Psoas muscle (tissue), 8 donors: Measurements from ENCODE around the gene MROH2A. TPM values are rescaled to one million over a fixed set of nuclear protein-coding genes. Genes with fewer than 3 reads are reported as not detected.

Source experiments
- ATAC-seq, 4 donors: fragments of 200-7000 bp; cut with Tn5 transposase; one replicate each; pipeline ENCODE4 v1.9.1; 2020; ENCODE audit warnings: moderate library complexity in 3 of 4, mild to moderate bottlenecking in 2 of 4
- DNase-seq, 2 donors: peaks; one replicate each; pipeline ENCODE4 v3.0.0-alpha.2; 2020
- H3K27ac ChIP-seq: fragments of 200-600 bp; one replicate; pipeline ENCODE4 v1.8.0; 2022
- H3K27me3 ChIP-seq, 3 donors: fragments of 200-600 bp in 1 of 3; one replicate each; pipeline versions ENCODE4 v1.6.1 to v1.8.0; 2013 to 2022; ENCODE audit warnings: low read length in 2 of 3, mild to moderate bottlenecking in 2 of 3, moderate library complexity in 1 of 3; ENCODE audit not compliant: insufficient read depth in 3 of 3
- H3K36me3 ChIP-seq, 2 donors: fragments of 200-600 bp in 1 of 2; one replicate each; pipeline versions ENCODE4 v1.6.1 to v1.8.0; 2013 to 2022; ENCODE audit warnings: low read depth in 1 of 2, mild to moderate bottlenecking in 1 of 2, moderate library complexity in 1 of 2; ENCODE audit not compliant: insufficient read depth in 1 of 2
- H3K4me1 ChIP-seq: fragments of 200-600 bp; one replicate; pipeline ENCODE4 v1.8.0; 2022
- H3K4me3 ChIP-seq: fragments of 200-600 bp; one replicate; pipeline ENCODE4 v1.8.0; 2022; ENCODE audit warnings: mild to moderate bottlenecking
- H3K9me3 ChIP-seq: fragments of 200-600 bp; one replicate; pipeline ENCODE4 v1.8.0; 2022
- CTCF ChIP-seq: fragments of 200-600 bp; IDR thresholded peaks from one replicate; pipeline ENCODE4 v1.8.0; 2022; ENCODE audit warnings: antibody characterized with exemption
- WGBS, 3 donors: extraction: QIAGEN DNeasy Blood & Tissue Kit; methylation state at CpG; one replicate each; pipeline versions ENCODE4 v1.1.6 to v1.1.7; 2013; 5-methylcytosine and 5-hydroxymethylcytosine counted together
- intact Hi-C, 2 donors: fragments of 100-400 bp; cut with DNase I; formaldehyde crosslinking; loops; one replicate each; pipeline versions ENCODE4 v1.11.0 to v1.14.2; 2022
- polyA plus RNA-seq, 3 donors: library from polyadenylated mRNA; stranded (reverse); fragments of 200-250 nt; gene quantifications; one replicate each; pipeline ENCODE4 v1.2.3, GENCODE V29; 2013
- total RNA-seq, 4 donors: library from RNA; stranded (reverse); fragmentation: NEBNext Ultra II Directional in 2 of 4; extraction: Animal tissue kit (Norgen Biotek cat#: 25700) in 2 of 4; gene quantifications; one replicate each; pipeline versions ENCODE4 v1.2.1 to v1.2.4, GENCODE V29; 2021 to 2023
- donor health status: healthy with polysubstance abuse.
- donor health status: DM: no; HTN: no; CAD: no; lungs with moderate emphysema.
- donor health status: Bipolar disorder and iron deficiency.
- donor health status: healthy.
- donor health status: DM: yes; HTN: yes; CAD: no.
- donor health status: DM: no; HTN: no; CAD: no.
- donor health status: DM: no; HTN: no; CAD: no.
- donor health status: DM: yes; HTN: yes; CAD: no.

Gene MROH2A
- total and polyA plus RNA-seq, 7 donors: not detected

- Histone ChIP-seq H3K27ac (no peak overlapping the region), H3K4me1 (no peaks in the 10 kb centered on the region), H3K4me3 (no peak overlapping the region), H3K27me3 (peaks cover 0 to 4% (median 0%) of the 10 kb centered on the region in 3 donors), H3K36me3 (no peaks in the 10 kb centered on the region), H3K9me3 (no peaks in the 10 kb centered on the region)
- no peak for TF ChIP-seq CTCF
- DNase-seq: no peak
- intact Hi-C loops: no loop called here
- WGBS, 3 donors: 64 to 75% (median 73%) methylated on average over 16 to 18 of the region's 18 CpGs
- ATAC-seq: no peak
Measured at GRCh38 chr2:233819884-233820773, 42.0 kb downstream of the MROH2A start.

- intact Hi-C loops: no loop called here
- WGBS, 3 donors: 64 to 76% (median 69%) methylated on average over 6 of the region's 6 CpGs
- no peak overlapping the region for H3K4me3 ChIP-seq
- peaks cover 0 to 4% (median 0%) of the 10 kb centered on the region in 3 donors for H3K27me3 ChIP-seq
- H3K27ac ChIP-seq: no peak overlapping the region
- ATAC-seq: no peak
- DNase-seq: no peak
- no peaks in the 10 kb centered on the region for H3K36me3 ChIP-seq
- H3K9me3 ChIP-seq: no peaks in the 10 kb centered on the region
- no peaks in the 10 kb centered on the region for H3K4me1 ChIP-seq
- TF ChIP-seq CTCF: no peak
Measured at GRCh38 chr2:233820774-233821105, 42.6 kb downstream of the MROH2A start.

- Histone ChIP-seq H3K27me3 (peaks cover 0 to 4% (median 0%) of the 10 kb centered on the region in 3 donors), H3K9me3 (no peaks in the 10 kb centered on the region), H3K4me3 (no peak overlapping the region), H3K4me1 (no peaks in the 10 kb centered on the region), H3K36me3 (no peaks in the 10 kb centered on the region), H3K27ac (no peak overlapping the region)
- no peak for TF ChIP-seq CTCF
- intact Hi-C loops: no loop called here
- ATAC-seq (no peak), DNase-seq (no peak)
- WGBS, 3 donors: 80 to 90% (median 84%) methylated on average over 3 of the region's 3 CpGs
Measured at GRCh38 chr2:233821196-233821595, 43.1 kb downstream of the MROH2A start.

- intact Hi-C loops: no loop called here
- Histone ChIP-seq H3K9me3 (no peaks in the 10 kb centered on the region), H3K27ac (no peak overlapping the region), H3K4me1 (no peaks in the 10 kb centered on the region), H3K27me3 (peaks cover 0 to 4% (median 0%) of the 10 kb centered on the region in 3 donors), H3K4me3 (no peak overlapping the region), H3K36me3 (no peaks in the 10 kb centered on the region)
- TF ChIP-seq CTCF: no peak
- no peak for ATAC-seq
- 87 to 91% (median 90%) methylated on average over 8 of the region's 8 CpGs for WGBS, 3 donors
- no peak for DNase-seq
Measured at GRCh38 chr2:233821709-233822100, 43.6 kb downstream of the MROH2A start.
